ENCODE data around the gene DCST1. TPM values are rescaled to one million over a fixed set of nuclear protein-coding genes. Genes with fewer than 3 reads are reported as not detected.

The DCST1 gene
- total RNA-seq, 1 experiment from 2014 or later: 0.32 TPM

GRCh38 chr1:154989195-154989860, 44.3 kb upstream of the DCST1 start:
- TF ChIP-seq CEBPB (IDR thresholded peaks at IDR 0.05; ENCODE audit: low read depth) (no peak), ZBTB33 (IDR thresholded peaks at IDR 0.05; ENCODE audit: extremely low read depth, insufficient replicate concordance, low read length) (no peak), ZNF274 (IDR thresholded peaks at IDR 0.05; ENCODE audit: low read depth, low read length) (no peak), SRF (IDR thresholded peaks at IDR 0.05; ENCODE audit: low read depth) (no peak), EZH2 (IDR thresholded peaks at IDR 0.05) (no peak), RAD21 (IDR thresholded peaks at IDR 0.05; ENCODE audit: low read depth) (no peak), CTCF (IDR thresholded peaks at IDR 0.05 in 2 of 3, conservative IDR thresholded peaks at IDR 0.05 in 1 of 3; ENCODE audit: borderline replicate concordance in 1 of 3, insufficient read depth in 1 of 3, low read depth in 2 of 3, low read length in 2 of 3) (no peak), TCF7L2 (IDR thresholded peaks at IDR 0.05; ENCODE audit: borderline replicate concordance, extremely low read depth, insufficient read depth, insufficient read length) (no peak), CBX3 (IDR thresholded peaks at IDR 0.05; ENCODE audit: low read depth) (no peak), YY1 (IDR thresholded peaks at IDR 0.05; ENCODE audit: extremely low read depth, insufficient replicate concordance, low read depth, low read length) (no peak), FOSL1 (IDR thresholded peaks at IDR 0.05; ENCODE audit: low read depth) (no peak), EGR1 (IDR thresholded peaks at IDR 0.05; ENCODE audit: low read depth) (no peak), ELF1 (IDR thresholded peaks at IDR 0.05; ENCODE audit: borderline replicate concordance, low read depth) (no peak), JUND (IDR thresholded peaks at IDR 0.05) (no peak), EZH2phosphoT487 (IDR thresholded peaks at IDR 0.05; ENCODE audit: borderline replicate concordance) (no peak)
- TF ChIP-seq, protein P1, sequence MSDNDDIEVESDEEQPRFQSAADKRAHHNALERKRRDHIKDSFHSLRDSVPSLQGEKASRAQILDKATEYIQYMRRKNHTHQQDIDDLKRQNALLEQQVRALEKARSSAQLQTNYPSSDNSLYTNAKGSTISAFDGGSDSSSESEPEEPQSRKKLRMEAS (IDR thresholded peaks at IDR 0.05): no peak
- no TSS peak for BruUV-seq (replicated peaks)
- Histone ChIP-seq H3K79me2 (ENCODE audit: insufficient read depth, low read length) (peaks cover 53% of the 10 kb centered on the region), H3K36me3 (ENCODE audit: control insufficient read depth in 1 of 2, insufficient read depth in 2 of 2, low read length in 2 of 2) (peaks cover 12 to 25% of the 10 kb centered on the region in 2 experiments; a peak in 3 of 4 replicates), H3K4me1 (ENCODE audit: control insufficient read depth in 1 of 2, insufficient read depth in 2 of 2, low read length in 2 of 2) (peaks cover 8 to 25% of the 10 kb centered on the region in 2 experiments; a peak in 3 of 4 replicates), H3K4me3 (replicated peaks in 1 of 2; ENCODE audit: low read depth in 1 of 2, low read length in 2 of 2) (no peak overlapping the region), H3K27me3 (ENCODE audit: insufficient read depth, low read length) (no peaks in the 10 kb centered on the region), H3K9ac (ENCODE audit: low read length) (no peak overlapping the region), H3K27ac (ENCODE audit: low read depth, low read length) (no peak overlapping the region), H2AFZ (ENCODE audit: low read depth, low read length, poor library complexity, severe bottlenecking) (no peak overlapping the region), H4K20me1 (ENCODE audit: insufficient read depth) (no peaks in the 10 kb centered on the region), H3K9me2 (ENCODE audit: insufficient read depth) (no peaks in the 10 kb centered on the region), H3K9me3 (ENCODE audit: control insufficient read depth in 1 of 2, insufficient read depth in 1 of 2, low read depth in 1 of 2, low read length in 2 of 2) (no peaks in the 10 kb centered on the region), H3K4me2 (ENCODE audit: low read length) (no peak overlapping the region)
- intact Hi-C loops (cut with micrococcal nuclease): no loop called here
- ChIA-PET RAD21 (ENCODE audit: low non-redundant PET in 1 of 2, low total read pairs in 2 of 2, uncharacterized antibody in 2 of 2, unreplicated experiment in 2 of 2) (no interaction called here), POLR2A (interaction anchor here (1.8 kb wide), 1 partner anchor 17 kb away, joined by 6 read pairs; no protein-coding TSS in a partner anchor), CTCF (interaction anchor here (1.1 kb wide), 1 partner anchor 10 kb away, joined by 3 read pairs; no protein-coding TSS in a partner anchor)
- ATAC-seq (no peak), DNase-seq (ENCODE audit: low read depth, low spot score) (no peak)
